ENCODE data around the gene TBCK. TPM values are rescaled to one million over a fixed set of nuclear protein-coding genes. Genes with fewer than 3 reads are reported as not detected.
"Not testable (repeated sequence)": the region's sequence is repeated elsewhere in the genome, so short reads cannot be mapped to it uniquely, and the experiment has no call there.

Gene TBCK
- total and polyA plus RNA-seq, 2 of the 13 experiments (the other 11 are each of a cell fraction or from before 2014, with no cell fraction given), result 51.0 to 62.4 TPM

- not testable (repeated sequence) for BruUV-seq (replicated peaks)
These were observed 102.7 kb downstream of the TBCK start for GRCh38 chr4:106213291-106213690.

GRCh38 chr4:106210021-106210420 lies 106.0 kb downstream of the TBCK start:
- TF ChIP-seq ZNF577 (CRISPR knock-in tag; IDR thresholded peaks at IDR 0.05; ENCODE audit: borderline replicate concordance, low read depth) (no peak), ZNF143 (CRISPR knock-in tag; IDR thresholded peaks at IDR 0.05) (no peak), RFX5 (IDR thresholded peaks at IDR 0.05; ENCODE audit: low read depth, low read length) (no peak)
- TF ChIP-seq, protein P1, sequence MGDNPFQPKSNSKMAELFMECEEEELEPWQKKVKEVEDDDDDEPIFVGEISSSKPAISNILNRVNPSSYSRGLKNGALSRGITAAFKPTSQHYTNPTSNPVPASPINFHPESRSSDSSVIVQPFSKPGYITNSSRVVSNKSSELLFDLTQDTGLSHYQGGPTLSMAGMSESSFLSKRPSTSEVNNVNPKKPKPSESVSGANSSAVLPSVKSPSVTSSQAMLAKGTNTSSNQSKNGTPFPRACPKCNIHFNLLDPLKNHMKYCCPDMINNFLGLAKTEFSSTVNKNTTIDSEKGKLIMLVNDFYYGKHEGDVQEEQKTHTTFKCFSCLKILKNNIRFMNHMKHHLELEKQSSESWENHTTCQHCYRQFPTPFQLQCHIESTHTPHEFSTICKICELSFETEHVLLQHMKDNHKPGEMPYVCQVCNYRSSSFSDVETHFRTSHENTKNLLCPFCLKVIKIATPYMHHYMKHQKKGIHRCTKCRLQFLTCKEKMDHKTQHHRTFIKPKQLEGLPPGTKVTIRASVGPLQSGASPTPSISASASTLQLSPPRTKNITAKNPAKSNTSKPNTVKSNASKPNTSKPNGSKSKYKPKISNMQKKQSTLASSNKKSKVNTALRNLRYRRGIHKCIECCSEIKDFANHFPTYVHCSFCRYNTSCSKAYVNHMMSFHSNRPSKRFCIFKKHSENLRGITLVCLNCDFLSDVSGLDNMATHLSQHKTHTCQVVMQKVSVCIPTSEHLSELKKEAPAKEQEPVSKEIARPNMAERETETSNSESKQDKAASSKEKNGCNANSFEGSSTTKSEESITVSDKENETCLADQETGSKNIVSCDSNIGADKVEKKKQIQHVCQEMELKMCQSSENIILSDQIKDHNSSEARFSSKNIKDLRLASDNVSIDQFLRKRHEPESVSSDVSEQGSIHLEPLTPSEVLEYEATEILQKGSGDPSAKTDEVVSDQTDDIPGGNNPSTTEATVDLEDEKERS (CRISPR knock-in tag; IDR thresholded peaks at IDR 0.05), result no peak
- ChIA-PET POLR2A (no interaction called here), CTCF (ENCODE audit: low intra/inter-chr PET ratio, low total read pairs) (no interaction called here)
- Histone ChIP-seq H3K4me3 (replicated peaks in 1 of 3; ENCODE audit: insufficient read depth in 1 of 3, low read depth in 2 of 3, low read length in 3 of 3) (no peak overlapping the region), H3K9ac (ENCODE audit: insufficient read depth, low read depth, low read length) (no peak overlapping the region), H3K9me3 (ENCODE audit: low read length) (no peaks in the 10 kb centered on the region), H3K27me3 (ENCODE audit: control insufficient read depth in 1 of 2, insufficient read depth in 2 of 2, low read length in 2 of 2) (no peaks in the 10 kb centered on the region), H3K36me3 (replicated peaks in 1 of 2; ENCODE audit: control insufficient read depth in 1 of 2, insufficient read depth in 2 of 2, low read length in 2 of 2) (peaks cover 1 to 22% of the 10 kb centered on the region in 2 experiments; a peak in 3 of 5 replicates), H3K27ac (ENCODE audit: extremely low read length, insufficient read depth, low read length) (no peak overlapping the region), H2AFZ (ENCODE audit: low read length) (no peak overlapping the region), H3K79me2 (ENCODE audit: insufficient read depth, low read length) (no peaks in the 10 kb centered on the region), H3K4me1 (ENCODE audit: insufficient read depth, low read length) (no peaks in the 10 kb centered on the region), H4K20me1 (ENCODE audit: insufficient read depth, low read length) (no peaks in the 10 kb centered on the region), H3K4me2 (ENCODE audit: low read depth, low read length) (no peak overlapping the region)
- DNase-seq (ENCODE audit: low spot score), result no peak
- in situ Hi-C loops (cut with HindIII; ENCODE audit: extremely low pct_ligation_motif_present, low pct_unique_long_range_greater_than_20kb), result no loop called here
- no TSS peak for BruUV-seq (replicated peaks)
- ATAC-seq, result no peak
- intact Hi-C loops (cut with micrococcal nuclease; ENCODE audit: unreplicated experiment), result no loop called here
- no peak for FAIRE-seq

More at GRCh38 chr4:106213291-106213690, 102.7 kb downstream of the TBCK start:
- WGBS (ENCODE audit: low lambda C conversion rate), result over 99% methylated on average over 23 of the region's 23 CpGs
- ATAC-seq; H3K9me3 ChIP-seq (ENCODE audit: low read length); CTCF ChIA-PET (ENCODE audit: low intra/inter-chr PET ratio, low total read pairs); H3K79me2 ChIP-seq (ENCODE audit: insufficient read depth, low read length); H3K27me3 ChIP-seq (ENCODE audit: control insufficient read depth in 1 of 2, insufficient read depth in 2 of 2, low read length in 2 of 2); H3K4me2 ChIP-seq (ENCODE audit: low read depth, low read length); H3K4me1 ChIP-seq (ENCODE audit: insufficient read depth, low read length); DNase-seq (ENCODE audit: low spot score); H3K27ac ChIP-seq (ENCODE audit: extremely low read length, insufficient read depth, low read length); POLR2A ChIA-PET; H4K20me1 ChIP-seq (ENCODE audit: insufficient read depth, low read length); H3K4me3 ChIP-seq (replicated peaks in 1 of 3; ENCODE audit: insufficient read depth in 1 of 3, low read depth in 2 of 3, low read length in 3 of 3); FAIRE-seq; intact Hi-C loops (cut with micrococcal nuclease; ENCODE audit: unreplicated experiment); in situ Hi-C loops (cut with HindIII; ENCODE audit: extremely low pct_ligation_motif_present, low pct_unique_long_range_greater_than_20kb); H2AFZ ChIP-seq (ENCODE audit: low read length); H3K9ac ChIP-seq (ENCODE audit: insufficient read depth, low read depth, low read length): not testable (repeated sequence)
- H3K36me3 ChIP-seq (replicated peaks in 1 of 2; ENCODE audit: control insufficient read depth in 1 of 2, insufficient read depth in 2 of 2, low read length in 2 of 2), result peaks cover 1 to 15% of the 10 kb centered on the region in 2 experiments; a peak in 3 of 5 replicates
